A549 treated with DMSO at 1 μM for 4 hours (cell line): Measurements from ENCODE around the gene PRSS2. TPM values are rescaled to one million over a fixed set of nuclear protein-coding genes. Genes with fewer than 3 reads are reported as not detected.

ENCODE experiments used
- total RNA-seq: library from RNA; stranded (reverse); fragments of 200-300 nt; extraction: Qiagen RNA extraction; gene quantifications from 5 replicates; pipeline ENCODE4 v1.2.3, GENCODE V29; 2022; ENCODE audit warnings: low read depth

Gene PRSS2
- total RNA-seq: not detected in 5 replicates

DNA sequence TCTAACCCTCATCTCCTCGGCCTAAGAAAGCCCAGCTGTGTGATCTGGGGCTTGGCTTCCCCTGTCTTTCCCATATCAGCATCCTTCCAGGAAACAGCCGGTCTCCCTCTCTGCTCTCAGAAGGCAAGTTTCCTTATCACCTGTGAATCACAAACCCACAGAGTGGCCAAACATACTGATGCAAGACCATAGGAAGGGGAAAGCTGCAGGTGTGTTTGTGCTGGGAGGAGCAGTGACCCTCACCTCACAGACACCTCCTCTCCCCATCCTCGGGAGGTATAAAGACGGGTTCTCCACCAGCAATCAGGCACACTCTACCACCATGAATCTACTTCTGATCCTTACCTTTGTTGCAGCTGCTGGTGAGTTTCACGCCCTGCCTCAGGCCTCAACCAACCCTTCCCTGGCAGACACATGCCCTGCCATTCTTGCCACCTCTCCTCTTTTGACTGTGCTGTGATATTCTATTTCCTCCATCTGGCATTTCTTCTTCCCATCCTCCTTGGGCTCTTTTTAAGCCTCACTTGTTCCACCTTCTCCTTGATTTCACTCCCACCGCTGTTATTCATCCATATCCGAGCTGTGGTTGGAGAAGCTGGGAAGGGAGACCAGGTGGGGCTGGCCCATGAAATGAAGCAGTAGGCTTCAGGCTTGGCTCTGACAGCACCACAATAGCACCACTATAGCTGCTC lies at the start of gene PRSS2:
Gene PRSS2 (plus strand): TSS at position 310 of the 692 bp plus-strand sequence. CDS start 13 bp downstream, at position 323.

GRCh38 chr7:142749218-142749993 lies 21.4 kb upstream of the PRSS2 start, which contains the start of gene PRSS1:
TSS of gene PRSS1 (plus strand) at chr7:142749472. CDS start at chr7:142749485, 13 bp downstream.

Other genes with a start within 250 kb of the PRSS2 start
- gene PRSS1, start 21.5 kb upstream of the PRSS2 start, total RNA-seq: not detected in 5 replicates
- gene EPHB6, start 84.1 kb downstream of the PRSS2 start, total RNA-seq: 0.26 to 0.83 TPM (median 0.79 TPM) in 5 replicates
- gene TRPV6, start 114.8 kb downstream of the PRSS2 start, total RNA-seq: not detected in 5 replicates
- not detected in 5 replicates for gene TRPV5, start 162.8 kb downstream of the PRSS2 start, total RNA-seq
- not detected in 5 replicates for gene LLCFC1, start 168.5 kb downstream of the PRSS2 start, total RNA-seq
- gene KEL, start 191.4 kb downstream of the PRSS2 start, total RNA-seq: not detected in 5 replicates